Activated CD4-positive, CD25-positive, alpha-beta regulatory T cell treated with anti-CD3 and anti-CD28 coated beads, Interleukin-2, amount 50 U/mL, for 24 hours (primary cell): ENCODE data around the gene IL6.
"Not testable (repeated sequence)": the region's sequence is repeated elsewhere in the genome, so short reads cannot be mapped to it uniquely, and the experiment has no call there.

Experiments
- ATAC-seq, 2 donors: fragments of 150-1000 bp; cut with Tn5 transposase; one replicate each; pipeline ENCODE4 v1.10.0; 2021; ENCODE audit warnings: mild to moderate bottlenecking in 1 of 2, moderate library complexity in 1 of 2

IL6 gene

GRCh38 chr7:22729180-22729825, 2.3 kb downstream of the IL6 start:
- no peak for ATAC-seq

- ATAC-seq: no peak
Measured at GRCh38 chr7:22730066-22730710, 3.2 kb downstream of the IL6 start.

- ATAC-seq: no peak
Measured at GRCh38 chr7:22730921-22731654, 4.1 kb downstream of the IL6 start.

- no peak for ATAC-seq
Measured at GRCh38 chr7:22731766-22732165, 4.8 kb downstream of the IL6 start.

GRCh38 chr7:22732556-22733126, 5.6 kb downstream of the IL6 start:
- no peak for ATAC-seq

GRCh38 chr7:22733761-22734160, 6.8 kb downstream of the IL6 start:
- ATAC-seq: no peak

- no peak for ATAC-seq
Measured at GRCh38 chr7:22743014-22743413, 16.0 kb downstream of the IL6 start.

- no peak for ATAC-seq
Measured at GRCh38 chr7:22751341-22751740, 24.3 kb downstream of the IL6 start.

GRCh38 chr7:22757338-22757994, 30.5 kb downstream of the IL6 start:
- no peak for ATAC-seq

- no peak for ATAC-seq
Measured at GRCh38 chr7:22758576-22758975, 31.6 kb downstream of the IL6 start.

- ATAC-seq: no peak
Measured at GRCh38 chr7:22759721-22760120, 32.7 kb downstream of the IL6 start.

- ATAC-seq: no peak
Measured at GRCh38 chr7:22762866-22763265, 35.9 kb downstream of the IL6 start.

GRCh38 chr7:22765609-22766008, 38.6 kb downstream of the IL6 start:
- ATAC-seq: no peak

GRCh38 chr7:22771194-22771871, 44.3 kb downstream of the IL6 start:
- ATAC-seq: no peak

- no peak for ATAC-seq
Measured at GRCh38 chr7:22771872-22772228, 44.9 kb downstream of the IL6 start.

GRCh38 chr7:22772885-22773284, 45.9 kb downstream of the IL6 start:
- no peak for ATAC-seq

GRCh38 chr7:22776964-22777363, 50.0 kb downstream of the IL6 start:
- no peak for ATAC-seq

GRCh38 chr7:22779730-22780323, 52.8 kb downstream of the IL6 start:
- ATAC-seq: not testable (repeated sequence)

GRCh38 chr7:22781230-22781711, 54.3 kb downstream of the IL6 start:
- no peak for ATAC-seq
